GM23248 (cell line): ENCODE data around the gene CSRNP2. TPM values are rescaled to one million over a fixed set of nuclear protein-coding genes. Genes with fewer than 3 reads are reported as not detected.

ENCODE experiments used
- DNase-seq: peaks from one replicate; pipeline ENCODE4 v3.0.0-alpha.2; 2015
- H2AFZ ChIP-seq: fragments of 200-600 bp; sonication (generic); 2 replicates; pipeline ENCODE4 v1.6.1; 2016; ENCODE audit warnings: antibody characterized with exemption
- H3F3A ChIP-seq: fragments of 200-600 bp; sonication (generic); 2 replicates; pipeline ENCODE4 v1.6.1; 2016; ENCODE audit warnings: mild to moderate bottlenecking, antibody characterized with exemption, mixed run types; ENCODE audit not compliant: insufficient read depth
- H3K27ac ChIP-seq: fragments of 200-600 bp; sonication (generic); 2 replicates; pipeline ENCODE4 v1.5.1; 2016; ENCODE audit warnings: mild to moderate bottlenecking
- H3K27me3 ChIP-seq: fragments of 200-600 bp; sonication (generic); replicated peaks from 2 replicates; pipeline ENCODE4 v1.6.1; 2016; ENCODE audit warnings: mild to moderate bottlenecking; ENCODE audit not compliant: insufficient read depth
- H3K36me3 ChIP-seq: fragments of 200-600 bp; sonication (generic); 2 replicates; pipeline ENCODE4 v1.6.1; 2016; ENCODE audit warnings: low read depth, mild to moderate bottlenecking
- H3K4me1 ChIP-seq: fragments of 200-600 bp; sonication (generic); 2 replicates; pipeline ENCODE4 v1.6.1; 2016; ENCODE audit warnings: mild to moderate bottlenecking; ENCODE audit not compliant: insufficient read depth
- H3K4me2 ChIP-seq: fragments of 200-600 bp; sonication (generic); one replicate; pipeline ENCODE4 v1.6.1; 2016; ENCODE audit warnings: mild to moderate bottlenecking; ENCODE audit not compliant: unreplicated experiment
- H3K4me3 ChIP-seq: fragments of 200-600 bp; sonication (generic); 2 replicates; pipeline ENCODE4 v1.5.1; 2016; ENCODE audit warnings: mild to moderate bottlenecking
- H3K79me2 ChIP-seq: fragments of 200-600 bp; sonication (generic); 2 replicates; pipeline ENCODE4 v1.6.1; 2016; ENCODE audit warnings: mild to moderate bottlenecking; ENCODE audit not compliant: insufficient read depth
- H3K9ac ChIP-seq: fragments of 200-600 bp; sonication (generic); 2 replicates; pipeline ENCODE4 v1.6.1; 2016; ENCODE audit warnings: mild to moderate bottlenecking
- H3K9me2 ChIP-seq: fragments of 200-600 bp; sonication (generic); 2 replicates; pipeline ENCODE4 v1.6.1; 2016; ENCODE audit warnings: mixed run types, mild to moderate bottlenecking, moderate library complexity; ENCODE audit not compliant: insufficient read depth
- H3K9me3 ChIP-seq: fragments of 200-600 bp; sonication (generic); one replicate; pipeline ENCODE4 v1.6.1; 2017; ENCODE audit warnings: low read depth
- H4K20me1 ChIP-seq: fragments of 200-600 bp; sonication (generic); 2 replicates; pipeline ENCODE4 v1.6.0; 2016; ENCODE audit not compliant: insufficient read depth
- EZH2 ChIP-seq: fragments of 200-600 bp; sonication (generic); IDR thresholded peaks from 2 replicates; pipeline ENCODE4 v1.6.1; 2018; ENCODE audit warnings: antibody characterized with exemption, mild to moderate bottlenecking; ENCODE audit not compliant: insufficient read depth, poor library complexity, severe bottlenecking
- EZH2phosphoT487 ChIP-seq: fragments of 200-600 bp; sonication (generic); IDR thresholded peaks from 2 replicates; pipeline ENCODE4 v1.6.1; 2018; ENCODE audit warnings: antibody characterized with exemption, moderate library complexity, mild to moderate bottlenecking, low read depth; ENCODE audit not compliant: insufficient read depth
- WGBS, 2 experiments: methylation state at CpG; one replicate each; pipeline ENCODE4 v1.1.6; 2015 to 2017; ENCODE audit warnings: low lambda C conversion rate in 2 of 2, low coverage in 1 of 2; ENCODE audit errors: missing lambda C conversion rate in 2 of 2; 5-methylcytosine and 5-hydroxymethylcytosine counted together
- in situ Hi-C: fragments of 300-500 bp; cut with MboI; formaldehyde crosslinking; loops from 2 replicates; pipeline ENCODE4 v1.15.0; 2020
- polyA plus RNA-seq: library from polyadenylated mRNA; unstranded; fragments of >200 nt; fragmentation: Nextera tagmentation; extraction: Ambion mirVana; gene quantifications from 2 replicates; pipeline ENCODE4 v1.2.1, GENCODE V29; 2016
- total RNA-seq: library from RNA; depleted of rRNA; stranded (reverse); fragments of >200 nt; shearing (Covaris generic); gene quantifications from 2 replicates; pipeline ENCODE4 v1.2.3, GENCODE V29; 2014

CSRNP2 gene
- total and polyA plus RNA-seq, 2 experiments from 2014 or later = 15.1 to 22.0 TPM

GRCh38 chr12:51115533-51115932, 32.1 kb upstream of the CSRNP2 start:
- H3K9me2 ChIP-seq = no peaks in the 10 kb centered on the region
- no peaks in the 10 kb centered on the region for H3K9me3 ChIP-seq
- no peak overlapping the region for H3K9ac ChIP-seq
- H3F3A ChIP-seq = peaks cover 9% of the 10 kb centered on the region; the same call in 1 of the 2 replicates
- H4K20me1 ChIP-seq = no peaks in the 10 kb centered on the region
- TF ChIP-seq EZH2 = no peak
- no peak for TF ChIP-seq EZH2phosphoT487
- no peak overlapping the region for H3K4me3 ChIP-seq
- H3K27ac ChIP-seq = no peak overlapping the region
- peaks cover 16% of the 10 kb centered on the region for H3K36me3 ChIP-seq
- in situ Hi-C loops = no loop called here
- no peaks in the 10 kb centered on the region for H3K27me3 ChIP-seq
- DNase-seq = no peak
- no peak overlapping the region for H3K4me2 ChIP-seq
- peaks cover 11% of the 10 kb centered on the region for H3K4me1 ChIP-seq
- 0 out of 2 replicates have a peak, but pooled peaks cover 5% of the 10 kb centered on the region for H3K79me2 ChIP-seq
- H2AFZ ChIP-seq = no peak overlapping the region

- Histone ChIP-seq H3K27me3 (no peaks in the 10 kb centered on the region), H3K9ac (no peak overlapping the region), H3K4me3 (no peak overlapping the region), H3K4me2 (no peak overlapping the region), H3K79me2 (no peaks in the 10 kb centered on the region), H3K27ac (no peak overlapping the region), H3F3A (no peaks in the 10 kb centered on the region), H2AFZ (no peak overlapping the region), H4K20me1 (no peaks in the 10 kb centered on the region), H3K9me3 (no peaks in the 10 kb centered on the region), H3K4me1 (no peaks in the 10 kb centered on the region), H3K9me2 (no peaks in the 10 kb centered on the region), H3K36me3 (peaks cover 42% of the 10 kb centered on the region)
- in situ Hi-C loops = no loop called here
- 87% methylated on average over 4 of the region's 4 CpGs for WGBS, 2 experiments
- no peak for TF ChIP-seq EZH2phosphoT487
- no peak for DNase-seq
Observed at GRCh38 chr12:51108136-51108535, 24.7 kb upstream of the CSRNP2 start.

GRCh38 chr12:51103977-51104376, 20.6 kb upstream of the CSRNP2 start:
- no peak overlapping the region for H3K9ac ChIP-seq

GRCh38 chr12:51098611-51099010, 15.2 kb upstream of the CSRNP2 start:
- Histone ChIP-seq H3K9ac (no peak overlapping the region), H3K27me3 (no peaks in the 10 kb centered on the region), H3K27ac (no peak overlapping the region), H3K4me2 (no peak overlapping the region), H3K36me3 (peaks cover 33% of the 10 kb centered on the region; the same call in 1 of the 2 replicates), H3K9me2 (no peaks in the 10 kb centered on the region), H3K79me2 (no peaks in the 10 kb centered on the region), H3K4me3 (no peak overlapping the region), H3F3A (no peaks in the 10 kb centered on the region), H4K20me1 (no peaks in the 10 kb centered on the region), H2AFZ (no peak overlapping the region), H3K4me1 (no peaks in the 10 kb centered on the region), H3K9me3 (no peaks in the 10 kb centered on the region)
- DNase-seq = peak; percentile 44
- in situ Hi-C loops = no loop called here
- no peak for TF ChIP-seq EZH2phosphoT487
- no peak for TF ChIP-seq EZH2
- 46 to 73% methylated on average over 1 of the region's 1 CpG for WGBS, 2 experiments

More at GRCh38 chr12:51103977-51104376, 20.6 kb upstream of the CSRNP2 start:
- no peaks in the 10 kb centered on the region for H3K27me3 ChIP-seq
- in situ Hi-C loops = no loop called here
- H4K20me1 ChIP-seq = no peaks in the 10 kb centered on the region
- no peaks in the 10 kb centered on the region for H3F3A ChIP-seq
- H3K9me3 ChIP-seq = no peaks in the 10 kb centered on the region
- no peak overlapping the region for H3K27ac ChIP-seq
- TF ChIP-seq EZH2phosphoT487 (no peak), EZH2 (no peak)
- H3K79me2 ChIP-seq = no peaks in the 10 kb centered on the region
- H3K4me3 ChIP-seq = no peak overlapping the region
- no peak for DNase-seq
- H3K9me2 ChIP-seq = no peaks in the 10 kb centered on the region
- peaks cover 46% of the 10 kb centered on the region for H3K36me3 ChIP-seq
- H3K4me2 ChIP-seq = no peak overlapping the region
- H2AFZ ChIP-seq = no peak overlapping the region
- H3K4me1 ChIP-seq = no peaks in the 10 kb centered on the region

GRCh38 chr12:51090705-51091229, 7.4 kb upstream of the CSRNP2 start:
- Histone ChIP-seq H3K4me2 (no peak overlapping the region), H3K36me3 (peaks cover 11% of the 10 kb centered on the region; the same call in 1 of the 2 replicates), H2AFZ (no peak overlapping the region), H3K79me2 (no peaks in the 10 kb centered on the region), H3K4me3 (no peak overlapping the region), H3K27ac (no peak overlapping the region), H3F3A (no peaks in the 10 kb centered on the region), H3K4me1 (no peaks in the 10 kb centered on the region), H3K27me3 (no peaks in the 10 kb centered on the region), H3K9ac (no peak overlapping the region), H3K9me2 (no peaks in the 10 kb centered on the region), H3K9me3 (no peaks in the 10 kb centered on the region), H4K20me1 (no peaks in the 10 kb centered on the region)
- WGBS, 2 experiments = 96 to 99% methylated on average over 10 of the region's 10 CpGs
- no peak for TF ChIP-seq EZH2phosphoT487
- TF ChIP-seq EZH2 = no peak
- in situ Hi-C loops = no loop called here
- no peak for DNase-seq
